Tibial nerve (tissue), 4 donors: ENCODE measurements around the gene GNAI2.
"Not testable (repeated sequence)": the region's sequence is repeated elsewhere in the genome, so short reads cannot be mapped to it uniquely, and the experiment has no call there.

Source experiments
- EP300 ChIP-seq, 2 donors: sonication (generic); formaldehyde crosslinking; IDR thresholded peaks; one replicate each; pipeline ENCODE4 v1.6.1; 2017; ENCODE audit warnings: antibody characterized with exemption in 2 of 2, mild to moderate bottlenecking in 1 of 2
- POLR2A ChIP-seq, 2 donors: fragments of 450-650 bp; IDR thresholded peaks; one replicate each; pipeline ENCODE4 v1.6.1; 2017; ENCODE audit warnings: antibody characterized with exemption in 2 of 2, mild to moderate bottlenecking in 2 of 2, moderate library complexity in 2 of 2
- TF ChIP-seq, protein P1 (sequence below), 5 experiments: fragments of 200-600 bp in 3 of 5; fragments of 450-650 bp in 2 of 5; sonication (generic) in 3 of 5; IDR thresholded peaks; one replicate each; pipeline ENCODE4 v1.5.1; 2016 to 2019; ENCODE audit warnings: antibody characterized with exemption in 5 of 5, mild to moderate bottlenecking in 3 of 5, moderate library complexity in 2 of 5

DNA sequence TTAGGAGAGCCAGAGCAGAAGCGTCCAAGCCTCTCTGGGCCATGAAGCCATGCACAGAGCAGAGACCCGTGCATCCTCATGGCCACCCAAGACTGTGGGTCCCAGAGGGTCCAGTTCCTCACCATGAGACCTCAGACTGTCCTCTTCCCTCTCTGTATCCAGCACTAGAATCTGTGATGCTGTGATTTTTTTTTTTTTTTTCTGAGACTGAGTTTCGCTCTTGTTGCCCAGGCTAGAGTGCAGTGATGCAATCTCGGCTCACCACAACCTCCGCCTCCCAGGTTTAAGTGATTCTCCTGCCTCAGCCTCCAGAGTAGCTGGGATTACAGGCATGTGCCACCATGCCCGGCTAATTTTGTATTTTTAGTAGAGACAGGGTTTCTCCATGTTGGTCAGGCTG, 8.8 kb downstream of the GNAI2 start:
- TF ChIP-seq, protein P1, sequence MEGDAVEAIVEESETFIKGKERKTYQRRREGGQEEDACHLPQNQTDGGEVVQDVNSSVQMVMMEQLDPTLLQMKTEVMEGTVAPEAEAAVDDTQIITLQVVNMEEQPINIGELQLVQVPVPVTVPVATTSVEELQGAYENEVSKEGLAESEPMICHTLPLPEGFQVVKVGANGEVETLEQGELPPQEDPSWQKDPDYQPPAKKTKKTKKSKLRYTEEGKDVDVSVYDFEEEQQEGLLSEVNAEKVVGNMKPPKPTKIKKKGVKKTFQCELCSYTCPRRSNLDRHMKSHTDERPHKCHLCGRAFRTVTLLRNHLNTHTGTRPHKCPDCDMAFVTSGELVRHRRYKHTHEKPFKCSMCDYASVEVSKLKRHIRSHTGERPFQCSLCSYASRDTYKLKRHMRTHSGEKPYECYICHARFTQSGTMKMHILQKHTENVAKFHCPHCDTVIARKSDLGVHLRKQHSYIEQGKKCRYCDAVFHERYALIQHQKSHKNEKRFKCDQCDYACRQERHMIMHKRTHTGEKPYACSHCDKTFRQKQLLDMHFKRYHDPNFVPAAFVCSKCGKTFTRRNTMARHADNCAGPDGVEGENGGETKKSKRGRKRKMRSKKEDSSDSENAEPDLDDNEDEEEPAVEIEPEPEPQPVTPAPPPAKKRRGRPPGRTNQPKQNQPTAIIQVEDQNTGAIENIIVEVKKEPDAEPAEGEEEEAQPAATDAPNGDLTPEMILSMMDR (IDR thresholded peaks at IDR 0.05): not testable (repeated sequence)
- not testable (repeated sequence) for TF ChIP-seq POLR2A, EP300 (IDR thresholded peaks at IDR 0.05)
